ENCODE measurements around the gene PGC. TPM values are rescaled to one million over a fixed set of nuclear protein-coding genes. Genes with fewer than 3 reads are reported as not detected.

Gene PGC
- total RNA-seq, 1 donor, result not detected

GRCh38 chr6:41757931-41758640 lies 10.9 kb upstream of the PGC start:
- TF ChIP-seq, protein P1, sequence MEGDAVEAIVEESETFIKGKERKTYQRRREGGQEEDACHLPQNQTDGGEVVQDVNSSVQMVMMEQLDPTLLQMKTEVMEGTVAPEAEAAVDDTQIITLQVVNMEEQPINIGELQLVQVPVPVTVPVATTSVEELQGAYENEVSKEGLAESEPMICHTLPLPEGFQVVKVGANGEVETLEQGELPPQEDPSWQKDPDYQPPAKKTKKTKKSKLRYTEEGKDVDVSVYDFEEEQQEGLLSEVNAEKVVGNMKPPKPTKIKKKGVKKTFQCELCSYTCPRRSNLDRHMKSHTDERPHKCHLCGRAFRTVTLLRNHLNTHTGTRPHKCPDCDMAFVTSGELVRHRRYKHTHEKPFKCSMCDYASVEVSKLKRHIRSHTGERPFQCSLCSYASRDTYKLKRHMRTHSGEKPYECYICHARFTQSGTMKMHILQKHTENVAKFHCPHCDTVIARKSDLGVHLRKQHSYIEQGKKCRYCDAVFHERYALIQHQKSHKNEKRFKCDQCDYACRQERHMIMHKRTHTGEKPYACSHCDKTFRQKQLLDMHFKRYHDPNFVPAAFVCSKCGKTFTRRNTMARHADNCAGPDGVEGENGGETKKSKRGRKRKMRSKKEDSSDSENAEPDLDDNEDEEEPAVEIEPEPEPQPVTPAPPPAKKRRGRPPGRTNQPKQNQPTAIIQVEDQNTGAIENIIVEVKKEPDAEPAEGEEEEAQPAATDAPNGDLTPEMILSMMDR (IDR thresholded peaks at IDR 0.05; ENCODE audit: insufficient read depth, low read length), result no peak
- DNase-seq (ENCODE audit: low read depth), result no peak
- H3K4me3 ChIP-seq (ENCODE audit: low read depth, low read length), result no peak overlapping the region

DNA sequence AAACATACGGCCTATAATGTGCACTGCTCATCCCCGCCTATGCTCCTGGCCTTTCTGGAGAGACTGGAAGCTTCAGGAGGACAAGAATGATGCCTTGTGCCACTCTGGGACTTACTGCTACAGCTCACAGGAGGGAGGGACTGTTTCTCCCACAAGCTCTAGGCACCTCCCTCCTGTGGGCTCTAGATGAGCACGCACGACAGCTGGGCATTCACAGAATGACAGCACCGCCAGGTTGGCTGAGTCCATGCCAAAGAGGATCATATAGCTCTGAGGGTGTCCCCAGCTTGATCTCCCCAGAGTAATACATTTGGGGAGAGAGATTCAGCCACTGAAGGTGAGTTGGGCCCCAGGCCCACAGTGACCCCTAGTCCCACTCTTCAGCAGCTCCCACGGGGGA lies 10.1 kb upstream of the PGC start:
- TF ChIP-seq, protein P1 (IDR thresholded peaks at IDR 0.05; ENCODE audit: insufficient read depth, low read length), result no peak
- H3K4me3 ChIP-seq (ENCODE audit: low read depth, low read length), result no peak overlapping the region
- no peak for DNase-seq (ENCODE audit: low read depth)

DNA sequence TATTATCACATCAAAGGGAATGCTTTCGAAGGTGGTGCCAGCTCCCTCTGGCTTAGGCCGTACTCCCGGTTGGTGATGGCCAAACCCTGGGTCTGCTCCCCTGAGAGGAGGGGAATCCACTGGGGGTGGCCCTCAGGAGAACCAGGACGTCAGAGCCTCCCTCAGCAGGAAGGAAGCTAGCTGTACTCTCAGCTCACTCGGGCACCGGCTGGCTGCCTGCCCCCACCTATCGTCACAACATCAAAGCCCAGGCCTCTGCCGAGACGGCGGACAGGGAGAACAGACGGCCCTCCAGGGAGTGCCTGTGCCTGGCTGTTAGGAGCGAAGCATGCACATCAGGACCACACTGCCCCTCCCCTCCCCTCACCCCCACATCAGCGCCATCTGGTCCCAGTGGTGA lies 9.2 kb upstream of the PGC start:
- H3K4me3 ChIP-seq (ENCODE audit: low read depth, low read length), result no peak overlapping the region
- no peak for DNase-seq (ENCODE audit: low read depth)
- TF ChIP-seq, protein P1 (IDR thresholded peaks at IDR 0.05; ENCODE audit: insufficient read depth, low read length), result no peak

GRCh38 chr6:41755895-41756294 lies 8.7 kb upstream of the PGC start:
- H3K4me3 ChIP-seq (ENCODE audit: low read depth, low read length), result no peak overlapping the region
- TF ChIP-seq, protein P1 (IDR thresholded peaks at IDR 0.05; ENCODE audit: insufficient read depth, low read length), result no peak
- no peak for DNase-seq (ENCODE audit: low read depth)

DNA sequence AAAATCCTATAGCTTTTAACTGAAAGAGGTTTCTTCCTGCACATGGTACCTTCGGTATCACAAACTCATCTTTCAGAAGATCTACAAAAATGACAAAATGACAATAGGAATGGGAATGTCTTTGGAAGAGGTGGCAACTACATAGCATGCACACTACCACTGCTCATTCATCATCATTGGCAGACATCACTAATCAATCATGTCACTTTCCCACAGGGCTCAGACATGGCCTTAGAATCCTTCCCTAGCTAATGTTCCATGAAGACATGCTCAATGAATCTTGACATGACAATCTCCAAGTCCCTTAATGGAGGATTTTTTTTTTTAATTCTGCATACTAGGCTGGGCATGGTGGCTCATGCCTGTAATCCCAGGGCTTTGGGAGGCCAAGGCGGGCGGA lies 3.2 kb upstream of the PGC start:
- TF ChIP-seq, protein P1 (IDR thresholded peaks at IDR 0.05; ENCODE audit: insufficient read depth, low read length), result no peak
- no peak for DNase-seq (ENCODE audit: low read depth)
- no peak overlapping the region for H3K4me3 ChIP-seq (ENCODE audit: low read depth, low read length)

DNA sequence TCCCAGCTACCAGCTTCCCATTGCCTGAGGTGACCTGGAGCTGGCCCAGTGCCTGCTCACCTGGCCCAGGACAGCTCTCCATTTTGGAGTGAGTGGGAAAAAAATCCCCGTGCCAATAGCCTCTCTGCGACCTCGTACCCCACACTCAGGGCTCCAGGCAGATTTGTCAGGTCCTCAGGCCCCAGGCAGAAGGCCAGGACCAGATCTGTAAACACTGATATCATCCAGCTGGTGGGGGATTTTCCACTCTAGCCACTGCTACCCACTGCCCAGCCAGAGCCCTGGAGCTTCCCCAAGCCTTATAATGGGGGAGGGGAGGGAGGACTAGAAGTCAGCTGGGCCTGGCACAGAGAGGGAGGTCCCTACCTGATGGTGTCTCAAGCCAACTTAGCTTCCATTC lies 1.3 kb upstream of the PGC start:
- TF ChIP-seq, protein P1 (IDR thresholded peaks at IDR 0.05; ENCODE audit: insufficient read depth, low read length), result no peak
- no peak for DNase-seq (ENCODE audit: low read depth)
- H3K4me3 ChIP-seq (ENCODE audit: low read depth, low read length), result no peak overlapping the region

- H3K4me3 ChIP-seq (ENCODE audit: low read depth, low read length), result no peak overlapping the region
- TF ChIP-seq, protein P1 (IDR thresholded peaks at IDR 0.05; ENCODE audit: insufficient read depth, low read length), result no peak
- DNase-seq (ENCODE audit: low read depth), result no peak
Observed at GRCh38 chr6:41748102-41748477, 893 bp upstream of the PGC start.
